Endothelial cell (in vitro differentiated cells): Measurements from ENCODE around the gene JAK1. TPM values are rescaled to one million over a fixed set of nuclear protein-coding genes. Genes with fewer than 3 reads are reported as not detected.

Experiments used
- DNase-seq: peaks from one replicate; pipeline ENCODE4 v3.0.0; 2021; ENCODE audit warnings: low spot score
- H3K27ac Mint-ChIP-seq: one replicate; pipeline ENCODE4 v1.8.0; 2021; ENCODE audit warnings: mixed read lengths, inconsistent platforms; ENCODE audit not compliant: unreplicated experiment
- H3K27me3 Mint-ChIP-seq: one replicate; pipeline ENCODE4 v1.8.0; 2021; ENCODE audit warnings: mild to moderate bottlenecking, moderate library complexity, mixed read lengths, inconsistent platforms; ENCODE audit not compliant: unreplicated experiment
- H3K36me3 Mint-ChIP-seq: one replicate; pipeline ENCODE4 v1.8.0; 2021; ENCODE audit warnings: mild to moderate bottlenecking, low read depth, mixed read lengths, inconsistent platforms; ENCODE audit not compliant: unreplicated experiment
- H3K4me1 Mint-ChIP-seq: one replicate; pipeline ENCODE4 v1.8.0; 2021; ENCODE audit warnings: mild to moderate bottlenecking, mixed read lengths, inconsistent platforms; ENCODE audit not compliant: unreplicated experiment
- H3K4me3 Mint-ChIP-seq: one replicate; pipeline ENCODE4 v1.8.0; 2021; ENCODE audit warnings: mild to moderate bottlenecking, mixed read lengths, inconsistent platforms; ENCODE audit not compliant: unreplicated experiment
- H3K9me3 Mint-ChIP-seq: one replicate; pipeline ENCODE4 v1.8.0; 2021; ENCODE audit warnings: mixed read lengths, inconsistent platforms; ENCODE audit not compliant: unreplicated experiment
- total RNA-seq: library from RNA; stranded (reverse); fragmentation: NEBNext Ultra II Directional; extraction: Animal tissue kit (Norgen Biotek cat#: 25700); gene quantifications from one replicate; pipeline ENCODE4 v1.2.1, GENCODE V29; 2021; ENCODE audit not compliant: unreplicated experiment
- TF ChIP-seq, protein P1 (sequence below): fragments of 200-600 bp; sonication (generic); IDR thresholded peaks from one replicate; pipeline ENCODE4 v1.5.0; 2021; ENCODE audit warnings: antibody characterized with exemption; ENCODE audit not compliant: unreplicated experiment

Gene JAK1
- total RNA-seq, 1 donor from 2014 or later, result 202 TPM

DNA sequence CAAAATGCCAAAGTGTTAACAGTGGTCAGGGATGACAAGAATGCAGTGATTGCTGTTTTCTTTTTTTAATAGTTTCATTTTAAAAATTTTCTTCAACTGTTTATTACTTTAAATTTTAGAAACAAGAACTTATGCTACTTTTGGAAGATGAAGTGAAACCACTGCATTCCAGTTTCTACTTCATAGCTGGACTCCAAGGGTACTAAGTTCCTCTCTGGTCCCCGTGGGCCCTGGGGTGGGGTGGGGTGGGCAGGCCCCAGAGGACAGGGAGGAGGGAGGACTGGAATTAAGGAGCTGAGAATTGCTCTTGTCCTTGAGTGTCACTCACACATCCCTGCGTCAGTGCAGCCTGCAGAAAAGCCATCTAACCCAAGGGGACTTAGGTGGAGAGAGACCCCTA is 124.1 kb downstream of the JAK1 start:
- TF ChIP-seq, protein P1, sequence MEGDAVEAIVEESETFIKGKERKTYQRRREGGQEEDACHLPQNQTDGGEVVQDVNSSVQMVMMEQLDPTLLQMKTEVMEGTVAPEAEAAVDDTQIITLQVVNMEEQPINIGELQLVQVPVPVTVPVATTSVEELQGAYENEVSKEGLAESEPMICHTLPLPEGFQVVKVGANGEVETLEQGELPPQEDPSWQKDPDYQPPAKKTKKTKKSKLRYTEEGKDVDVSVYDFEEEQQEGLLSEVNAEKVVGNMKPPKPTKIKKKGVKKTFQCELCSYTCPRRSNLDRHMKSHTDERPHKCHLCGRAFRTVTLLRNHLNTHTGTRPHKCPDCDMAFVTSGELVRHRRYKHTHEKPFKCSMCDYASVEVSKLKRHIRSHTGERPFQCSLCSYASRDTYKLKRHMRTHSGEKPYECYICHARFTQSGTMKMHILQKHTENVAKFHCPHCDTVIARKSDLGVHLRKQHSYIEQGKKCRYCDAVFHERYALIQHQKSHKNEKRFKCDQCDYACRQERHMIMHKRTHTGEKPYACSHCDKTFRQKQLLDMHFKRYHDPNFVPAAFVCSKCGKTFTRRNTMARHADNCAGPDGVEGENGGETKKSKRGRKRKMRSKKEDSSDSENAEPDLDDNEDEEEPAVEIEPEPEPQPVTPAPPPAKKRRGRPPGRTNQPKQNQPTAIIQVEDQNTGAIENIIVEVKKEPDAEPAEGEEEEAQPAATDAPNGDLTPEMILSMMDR, result no peak
- Mint-ChIP-seq H3K4me3 (no peak overlapping the region), H3K27me3 (peaks cover 7% of the 10 kb centered on the region), H3K27ac (no peak overlapping the region), H3K36me3 (peaks cover 66% of the 10 kb centered on the region), H3K4me1 (no peaks in the 10 kb centered on the region), H3K9me3 (no peaks in the 10 kb centered on the region)
- no peak for DNase-seq

DNA sequence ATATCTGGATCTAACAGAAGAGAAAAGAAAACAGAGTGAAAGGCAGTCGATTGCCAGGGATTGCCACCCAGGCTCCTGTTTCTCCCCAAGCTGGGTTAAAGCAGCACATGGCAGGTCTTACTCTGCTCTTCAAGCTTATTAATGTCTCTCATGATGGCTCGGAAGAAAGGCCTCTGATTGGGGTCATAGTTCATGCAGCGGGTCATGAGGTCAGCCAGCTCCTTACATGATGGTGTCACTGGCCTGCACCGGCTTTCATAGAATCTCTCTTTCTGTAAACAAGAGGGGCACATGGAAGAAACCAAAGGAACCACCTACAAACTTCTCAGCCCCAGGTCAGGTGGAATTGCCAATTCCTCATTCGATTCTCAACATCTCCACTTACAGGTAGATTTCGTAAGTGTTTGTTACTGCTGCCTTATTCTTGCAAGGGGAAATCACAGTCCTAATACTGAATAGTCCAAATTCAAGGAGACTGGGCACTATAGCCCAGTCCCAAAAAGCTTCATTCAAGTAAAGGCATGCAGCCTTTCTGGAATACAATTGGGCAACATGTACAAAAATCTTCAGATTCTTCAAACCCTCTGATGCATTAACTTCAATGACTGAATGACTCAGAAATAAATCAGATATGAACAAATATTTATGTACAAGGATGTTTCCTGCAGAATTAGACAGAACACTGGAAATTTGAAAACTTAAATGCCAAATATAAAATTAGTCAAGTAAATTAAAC is 124.9 kb downstream of the JAK1 start:
- Mint-ChIP-seq H3K4me1 (peaks cover 7% of the 10 kb centered on the region), H3K27me3 (peaks cover 7% of the 10 kb centered on the region), H3K9me3 (no peaks in the 10 kb centered on the region), H3K36me3 (peaks cover 72% of the 10 kb centered on the region), H3K27ac (no peak overlapping the region), H3K4me3 (peak overlapping the region; percentile 27)
- no peak for DNase-seq
- TF ChIP-seq, protein P1, result no peak

DNA sequence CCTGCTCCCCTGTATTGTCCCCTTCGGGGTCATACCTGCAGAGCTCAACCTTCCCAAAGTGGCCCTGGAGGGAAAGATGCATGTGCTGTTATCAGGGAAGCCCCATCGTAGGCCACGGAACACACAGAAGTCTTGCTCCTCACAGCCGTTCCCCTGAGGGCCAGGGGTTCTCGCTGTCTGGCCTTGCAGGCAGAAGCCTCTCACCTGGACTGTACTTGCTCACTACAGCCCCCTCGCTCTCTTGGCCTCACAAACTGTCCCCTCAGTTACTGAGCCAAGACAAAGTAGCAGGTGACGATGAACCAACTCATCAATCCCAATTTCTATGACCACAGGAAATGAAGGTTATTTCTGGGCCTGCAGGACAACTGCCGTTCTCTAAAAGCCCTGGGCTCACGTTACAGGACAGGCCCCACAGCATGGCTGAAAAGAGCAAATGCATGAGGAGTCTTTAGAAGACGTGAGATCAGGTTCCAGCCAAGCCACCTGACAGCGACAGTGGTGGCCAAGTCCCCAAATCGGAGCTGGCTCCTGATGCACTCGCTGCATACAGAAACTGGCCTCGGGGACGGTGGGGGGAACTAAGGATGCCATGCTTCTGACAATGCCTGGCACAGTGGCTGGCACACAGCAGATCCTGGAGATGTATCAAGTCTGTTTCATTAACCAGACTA is 126.5 kb downstream of the JAK1 start:
- Mint-ChIP-seq H3K4me1 (peaks cover 7% of the 10 kb centered on the region), H3K4me3 (no peak overlapping the region), H3K27ac (no peak overlapping the region), H3K36me3 (peaks cover 77% of the 10 kb centered on the region), H3K9me3 (no peaks in the 10 kb centered on the region), H3K27me3 (peaks cover 7% of the 10 kb centered on the region)
- DNase-seq, result no peak
- TF ChIP-seq, protein P1, result no peak

DNA sequence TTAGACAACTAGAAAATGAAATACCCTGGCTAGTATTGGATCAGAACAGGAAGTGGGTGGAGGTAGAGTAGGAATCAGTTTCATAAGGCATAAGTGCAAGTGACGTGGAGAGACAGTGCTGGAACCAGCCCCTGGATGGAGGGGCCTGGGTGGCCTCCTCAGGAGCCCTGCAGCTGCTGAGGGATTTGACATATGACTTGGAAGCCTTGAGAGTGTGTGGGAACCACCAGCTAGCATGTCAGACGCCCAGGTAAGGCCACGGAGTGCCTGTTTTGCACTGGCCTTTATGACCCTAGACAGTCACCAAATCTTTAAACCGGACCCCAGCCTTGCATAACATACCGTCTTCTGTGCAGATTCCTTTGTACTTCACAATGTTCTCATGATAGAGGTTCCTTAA is 127.1 kb downstream of the JAK1 start:
- no peak for DNase-seq
- H3K27me3 Mint-ChIP-seq, result peaks cover 7% of the 10 kb centered on the region
- H3K9me3 Mint-ChIP-seq, result no peaks in the 10 kb centered on the region
- TF ChIP-seq, protein P1, result no peak
- H3K27ac Mint-ChIP-seq, result no peak overlapping the region
- peaks cover 8% of the 10 kb centered on the region for H3K4me1 Mint-ChIP-seq
- H3K4me3 Mint-ChIP-seq, result no peak overlapping the region
- peaks cover 73% of the 10 kb centered on the region for H3K36me3 Mint-ChIP-seq

DNA sequence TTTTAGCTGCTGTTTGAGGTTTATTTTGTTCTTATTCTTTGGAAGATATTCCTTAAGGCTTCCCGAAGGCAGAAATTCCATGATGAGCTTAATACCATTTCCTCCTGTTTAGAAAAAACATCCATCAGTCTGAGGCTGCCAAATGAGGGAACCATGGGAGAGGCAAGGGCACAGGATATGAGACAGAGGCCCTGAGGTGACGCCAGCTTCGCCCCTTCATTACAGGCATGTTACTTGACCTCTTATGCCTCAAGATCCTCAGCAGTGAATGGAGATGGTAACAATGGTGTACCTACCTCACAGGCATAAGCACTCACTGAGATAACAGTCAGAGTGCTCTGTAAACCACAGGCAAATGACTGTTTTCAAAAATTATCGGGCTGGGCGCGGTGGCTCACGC is 127.9 kb downstream of the JAK1 start:
- Mint-ChIP-seq H3K27me3 (peaks cover 7% of the 10 kb centered on the region), H3K9me3 (no peaks in the 10 kb centered on the region), H3K36me3 (peaks cover 73% of the 10 kb centered on the region), H3K4me3 (peak overlapping the region; percentile 7), H3K4me1 (peaks cover 11% of the 10 kb centered on the region), H3K27ac (peak overlapping the region; percentile 13)
- TF ChIP-seq, protein P1, result no peak
- no peak for DNase-seq
